Measurements from ENCODE around the gene PLD6. TPM values are rescaled to one million over a fixed set of nuclear protein-coding genes. Genes with fewer than 3 reads are reported as not detected.

PLD6 gene
- total RNA-seq, 1 experiment from 2014 or later, result 11.6 TPM

DNA sequence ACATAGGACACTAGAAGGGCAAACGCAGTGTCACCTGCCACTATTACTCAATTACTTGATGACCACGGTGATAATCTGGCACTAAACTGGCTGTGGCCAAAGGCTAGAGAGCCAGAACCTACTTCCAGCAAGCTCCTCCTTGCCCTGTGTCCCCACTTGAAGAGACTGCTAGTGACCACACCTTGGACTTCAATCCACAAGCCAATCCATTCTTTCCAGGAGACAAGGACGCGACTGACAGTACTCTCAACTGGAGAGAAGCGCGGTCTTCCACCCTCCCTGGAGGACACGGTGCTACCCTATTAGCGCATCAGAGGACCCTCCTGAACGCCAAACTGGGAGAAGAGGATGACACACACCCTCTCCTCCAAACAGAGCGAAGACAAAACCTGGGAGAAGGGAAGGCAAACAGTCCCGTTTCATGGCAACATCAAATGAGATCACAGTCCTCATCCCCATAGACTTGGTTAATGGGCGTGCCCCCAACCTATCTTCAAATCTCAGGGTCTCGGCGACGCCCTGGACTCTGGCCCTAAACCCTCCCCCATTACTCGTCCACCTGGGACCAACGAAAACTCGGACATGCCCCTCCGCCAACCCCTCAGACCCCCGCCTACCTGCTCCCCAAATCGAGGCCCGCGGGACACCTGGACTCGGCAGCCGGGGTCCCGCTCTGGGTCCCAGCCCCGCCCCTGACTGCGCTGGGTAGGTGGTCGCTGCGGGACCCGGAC, 30.3 kb upstream of the PLD6 start:
- Histone ChIP-seq H3K79me2 (ENCODE audit: low read length) (peaks cover 48% of the 10 kb centered on the region), H3K36me3 (ENCODE audit: low read depth, low read length) (peaks cover 3% of the 10 kb centered on the region; the same call in 1 of the 2 replicates), H3K4me1 (ENCODE audit: insufficient read depth, low read length) (peaks cover 11% of the 10 kb centered on the region), H2AFZ (ENCODE audit: low read length) (peak overlapping the region; percentile 99), H3K9me3 (ENCODE audit: low read length) (no peaks in the 10 kb centered on the region), H3K9me2 (replicated peaks; ENCODE audit: low read length) (no peaks in the 10 kb centered on the region), H3F3A (ENCODE audit: low read length, unreplicated experiment) (no peaks in the 10 kb centered on the region), H3K27me3 (ENCODE audit: low read length) (no peaks in the 10 kb centered on the region), H3K4me3 (ENCODE audit: low read length) (peak overlapping the region; percentile 93), H3K9ac (ENCODE audit: low read length) (peak overlapping the region; percentile 94), H4K20me1 (ENCODE audit: low read length) (peaks cover 8% of the 10 kb centered on the region; the same call in 1 of the 2 replicates), H3K27ac (ENCODE audit: low read length) (peak overlapping the region; percentile 79), H3K4me2 (ENCODE audit: low read length) (peak overlapping the region; percentile 97)
- ChIA-PET CTCF (no interaction called here), POLR2A (ENCODE audit: unreplicated experiment) (interaction anchor here (0.6 kb wide), 1 partner anchor 70 kb away, joined by 3 read pairs; no protein-coding TSS in a partner anchor)
- BruUV-seq (replicated peaks), result TSS peak; percentile 78
- DNase-seq (peak; percentile 36), ATAC-seq (peak; percentile 32)
- TF ChIP-seq, protein P1, sequence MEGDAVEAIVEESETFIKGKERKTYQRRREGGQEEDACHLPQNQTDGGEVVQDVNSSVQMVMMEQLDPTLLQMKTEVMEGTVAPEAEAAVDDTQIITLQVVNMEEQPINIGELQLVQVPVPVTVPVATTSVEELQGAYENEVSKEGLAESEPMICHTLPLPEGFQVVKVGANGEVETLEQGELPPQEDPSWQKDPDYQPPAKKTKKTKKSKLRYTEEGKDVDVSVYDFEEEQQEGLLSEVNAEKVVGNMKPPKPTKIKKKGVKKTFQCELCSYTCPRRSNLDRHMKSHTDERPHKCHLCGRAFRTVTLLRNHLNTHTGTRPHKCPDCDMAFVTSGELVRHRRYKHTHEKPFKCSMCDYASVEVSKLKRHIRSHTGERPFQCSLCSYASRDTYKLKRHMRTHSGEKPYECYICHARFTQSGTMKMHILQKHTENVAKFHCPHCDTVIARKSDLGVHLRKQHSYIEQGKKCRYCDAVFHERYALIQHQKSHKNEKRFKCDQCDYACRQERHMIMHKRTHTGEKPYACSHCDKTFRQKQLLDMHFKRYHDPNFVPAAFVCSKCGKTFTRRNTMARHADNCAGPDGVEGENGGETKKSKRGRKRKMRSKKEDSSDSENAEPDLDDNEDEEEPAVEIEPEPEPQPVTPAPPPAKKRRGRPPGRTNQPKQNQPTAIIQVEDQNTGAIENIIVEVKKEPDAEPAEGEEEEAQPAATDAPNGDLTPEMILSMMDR (conservative IDR thresholded peaks at IDR 0.05; ENCODE audit: low read depth, low read length), result no peak
- TF ChIP-seq EZH2phosphoT487 (IDR thresholded peaks at IDR 0.05; ENCODE audit: borderline replicate concordance, low read length) (no peak), EZH2 (IDR thresholded peaks at IDR 0.05; ENCODE audit: low read length, unreplicated experiment) (no peak)
- intact Hi-C loops (cut with micrococcal nuclease), result loop anchor here (2.0 to 5.0 kb wide), 2 partner anchors 46 to 86 kb away; partner anchors contain the start of gene COPS3

DNA sequence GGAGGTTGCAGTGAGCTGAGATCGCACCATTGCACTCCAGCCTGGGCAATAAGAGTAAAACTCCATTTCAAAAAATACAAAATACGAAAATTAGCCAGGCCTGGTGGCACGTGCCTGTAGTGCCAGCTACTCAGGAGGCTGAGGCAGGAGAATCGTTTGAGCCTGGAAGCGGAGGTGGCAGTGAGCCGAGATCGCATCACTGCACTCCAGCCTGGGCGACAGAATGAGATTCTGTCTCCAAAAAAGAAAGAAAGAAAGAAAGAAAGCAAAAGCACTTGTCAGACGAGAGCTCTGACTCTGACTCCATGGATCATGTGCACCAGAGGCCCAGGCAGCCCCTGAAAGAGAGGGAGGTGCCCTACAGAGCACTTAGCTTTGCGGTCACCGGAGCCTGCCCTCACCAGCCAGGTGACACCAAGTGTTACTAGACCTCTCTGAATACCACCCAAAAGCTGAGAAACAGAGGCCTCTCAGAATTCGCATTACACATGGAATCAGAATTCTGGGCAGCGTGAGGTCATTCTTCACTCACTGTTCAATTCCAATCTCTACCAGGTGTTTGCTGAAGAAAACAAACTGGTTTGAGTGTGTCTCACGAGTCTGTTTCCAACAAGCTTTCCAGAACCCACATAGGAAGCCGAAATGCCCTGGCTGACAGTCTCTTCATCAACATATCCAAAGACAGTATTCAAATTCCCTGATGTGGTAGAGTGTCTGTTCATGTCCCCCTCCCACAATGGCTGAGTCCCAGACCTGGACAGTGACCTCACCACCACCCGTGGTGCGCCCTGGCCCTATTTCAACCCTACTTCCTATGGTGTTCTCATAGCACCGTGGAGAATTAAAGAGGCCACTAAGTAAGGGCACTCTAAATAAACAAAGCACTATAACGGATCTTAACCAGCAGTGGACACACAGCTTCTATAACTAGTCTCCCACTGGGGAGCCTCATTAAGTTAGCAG, 29.4 kb upstream of the PLD6 start:
- DNase-seq (peak; percentile 65), ATAC-seq (peak; percentile 20)
- CTCF ChIA-PET, result no interaction called here
- TF ChIP-seq EZH2 (IDR thresholded peaks at IDR 0.05; ENCODE audit: low read length, unreplicated experiment) (no peak), EZH2phosphoT487 (IDR thresholded peaks at IDR 0.05; ENCODE audit: borderline replicate concordance, low read length) (no peak)
- TF ChIP-seq, protein P1 (conservative IDR thresholded peaks at IDR 0.05; ENCODE audit: low read depth, low read length), result no peak
- Histone ChIP-seq H3K27me3 (ENCODE audit: low read length) (no peaks in the 10 kb centered on the region), H3K4me2 (ENCODE audit: low read length) (peak overlapping the region; percentile 97), H3K9me3 (ENCODE audit: low read length) (no peaks in the 10 kb centered on the region), H3F3A (ENCODE audit: low read length, unreplicated experiment) (no peaks in the 10 kb centered on the region), H3K4me3 (ENCODE audit: low read length) (peak overlapping the region; percentile 93), H3K79me2 (ENCODE audit: low read length) (peaks cover 48% of the 10 kb centered on the region), H4K20me1 (ENCODE audit: low read length) (peaks cover 8% of the 10 kb centered on the region; the same call in 1 of the 2 replicates), H3K4me1 (ENCODE audit: insufficient read depth, low read length) (peaks cover 11% of the 10 kb centered on the region), H3K9ac (ENCODE audit: low read length) (peak overlapping the region; percentile 12; the same call in 1 of the 2 replicates), H3K27ac (ENCODE audit: low read length) (0 out of 2 replicates have a peak overlapping the region, but pooled peaks have one; percentile 0), H3K9me2 (replicated peaks; ENCODE audit: low read length) (no peaks in the 10 kb centered on the region), H3K36me3 (ENCODE audit: low read depth, low read length) (peaks cover 3% of the 10 kb centered on the region; the same call in 1 of the 2 replicates), H2AFZ (ENCODE audit: low read length) (peak overlapping the region; percentile 1; the same call in 1 of the 2 replicates)
- intact Hi-C loops (cut with micrococcal nuclease), result loop anchor here (2.0 to 5.0 kb wide), 2 partner anchors 47 to 85 kb away; partner anchors contain the start of gene COPS3
- POLR2A ChIA-PET (ENCODE audit: unreplicated experiment), result interaction anchor here (0.6 kb wide), 2 partner anchors 11 to 46 kb away, joined by 3 to 7 read pairs; partner anchors contain the start of gene COPS3
- BruUV-seq (replicated peaks), result no TSS peak

Measured in PC-3 (cell line).